Hematopoietic multipotent progenitor cell treated with erythropoietin and hydrocortisone succinate and interleukin-3 and kit ligand, for 15 days (in vitro differentiated cells): Measurements from ENCODE around the gene TMEM185A.
"Not testable (repeated sequence)": the region's sequence is repeated elsewhere in the genome, so short reads cannot be mapped to it uniquely, and the experiment has no call there.

Experiments
- DNase-seq: peaks from one replicate; pipeline ENCODE4 v3.0.0-alpha.2; 2015; ENCODE audit warnings: low spot score

The TMEM185A gene

DNA sequence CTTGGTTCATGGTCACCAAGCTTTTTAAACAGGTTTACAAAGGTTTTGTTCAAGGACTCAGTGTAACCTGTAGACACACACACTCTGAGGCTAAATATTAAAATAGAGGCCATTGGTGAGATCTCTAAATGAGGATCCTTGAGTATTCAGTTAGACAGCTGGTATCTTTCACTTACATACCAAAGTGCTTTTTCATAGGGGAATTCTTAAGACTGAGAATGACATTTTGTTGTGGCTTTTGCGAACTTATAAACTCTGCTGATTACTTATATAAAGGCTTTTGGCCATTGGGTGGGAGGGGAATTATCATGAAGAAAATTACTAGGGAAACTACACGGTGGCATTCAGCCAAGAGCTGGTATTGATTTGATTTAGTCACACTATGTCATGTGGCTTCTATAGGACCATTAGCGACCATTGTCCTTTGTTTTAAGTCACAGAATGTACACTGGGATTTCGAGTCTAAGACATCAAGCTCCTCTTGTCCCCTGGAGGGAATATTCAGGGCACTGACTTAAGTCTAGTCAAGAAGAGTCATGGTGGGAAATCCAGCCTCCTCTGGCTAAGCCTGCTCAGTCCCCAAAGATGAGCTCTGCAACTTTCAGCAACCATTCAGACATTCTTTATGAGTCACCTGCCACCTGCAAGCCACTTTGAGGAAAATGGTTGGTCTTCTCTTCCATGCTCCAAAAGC lies 80.2 kb downstream of the TMEM185A start:
- DNase-seq: not testable (repeated sequence)

DNA sequence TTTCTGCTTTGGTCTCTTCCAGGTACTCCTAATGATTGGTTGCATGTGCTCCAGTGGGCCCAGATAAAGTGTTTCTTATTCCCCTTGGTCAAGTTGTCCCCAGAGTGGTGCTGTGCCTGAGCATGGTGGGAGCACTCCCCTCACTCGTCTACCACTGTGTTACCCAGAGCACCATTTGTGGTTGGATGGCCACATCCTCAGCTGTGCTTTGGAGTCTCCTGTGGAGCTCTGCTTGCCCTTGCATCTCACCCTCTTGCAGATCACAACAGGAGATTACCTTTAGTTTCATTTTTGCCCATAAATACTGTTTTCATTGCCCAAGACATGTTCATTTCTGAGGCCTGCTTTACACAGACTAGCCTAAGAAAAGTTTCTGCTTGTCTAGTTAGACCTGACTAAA lies 81.1 kb downstream of the TMEM185A start:
- not testable (repeated sequence) for DNase-seq

DNA sequence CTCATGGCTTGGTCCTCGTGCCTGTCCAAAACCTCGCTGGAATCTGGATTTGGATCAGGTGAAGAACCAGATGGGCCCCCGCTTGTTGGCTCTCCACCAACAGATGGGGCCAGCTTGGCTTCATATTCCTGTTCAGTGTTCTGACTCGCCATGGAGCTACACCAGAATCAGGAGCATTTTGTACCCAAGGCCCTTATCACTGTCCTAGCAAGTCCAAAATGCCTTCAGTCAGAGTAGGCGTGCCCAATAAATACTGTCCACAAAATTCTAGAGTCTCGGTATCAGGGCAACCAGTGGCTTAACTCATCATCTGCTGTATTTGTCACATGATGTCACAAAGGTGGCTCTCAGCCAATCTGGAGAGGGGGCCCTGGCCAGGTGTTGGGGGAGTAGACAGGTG lies 81.9 kb downstream of the TMEM185A start, which contains the start of gene HSFX3:
Gene HSFX3, minus strand, starts transcription at position 224 of the 400 bp plus-strand sequence. Its CDS starts 72 bp downstream, at position 152.
- DNase-seq: not testable (repeated sequence)

DNA sequence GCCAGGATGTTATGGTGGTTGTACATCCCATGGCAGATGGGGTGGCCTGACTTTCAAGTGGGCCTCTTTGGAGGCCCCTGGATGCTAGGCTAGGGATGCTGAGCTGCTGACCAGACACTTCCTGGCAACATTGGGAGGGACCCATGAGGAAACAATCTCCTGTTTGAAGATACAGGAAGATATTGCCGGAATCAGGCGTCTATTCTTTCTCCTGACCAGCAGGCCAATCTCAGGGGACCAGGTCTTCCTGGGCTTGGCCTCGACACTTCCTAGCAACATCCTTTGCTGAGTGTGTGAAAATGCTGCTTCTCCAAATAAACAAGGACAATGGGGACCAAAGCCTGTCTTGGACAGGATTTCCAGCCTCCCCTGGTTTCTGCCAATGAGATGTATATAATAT lies 83.8 kb downstream of the TMEM185A start:
- DNase-seq: not testable (repeated sequence)

DNA sequence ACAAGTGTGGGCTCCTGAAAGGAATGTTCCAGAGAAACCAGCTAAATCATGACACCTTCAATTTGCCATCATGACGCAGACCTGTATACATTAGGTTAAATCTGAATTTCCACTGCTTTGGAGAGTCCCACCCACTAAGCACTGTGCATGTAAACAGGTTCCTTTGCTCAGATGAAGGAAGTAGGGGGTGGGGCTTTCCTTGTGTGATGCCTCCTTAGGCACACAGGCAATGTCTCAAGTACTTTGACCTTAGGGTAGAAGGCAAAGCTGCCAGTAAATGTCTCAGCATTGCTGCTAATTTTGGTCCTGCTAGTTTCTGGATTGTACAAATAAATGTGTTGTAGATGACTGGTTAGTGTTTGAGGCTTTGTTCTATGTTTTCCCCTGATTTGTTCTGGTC lies 84.6 kb downstream of the TMEM185A start:
- DNase-seq: not testable (repeated sequence)
